Measurements from ENCODE around the gene CXCR1. TPM values are rescaled to one million over a fixed set of nuclear protein-coding genes. Genes with fewer than 3 reads are reported as not detected.

CXCR1 gene
- total and polyA plus RNA-seq, 7 donors = 0.07 to 1.2 (median 0.46) TPM; not detected in 4

- Histone ChIP-seq H3K4me1 (no peaks in the 10 kb centered on the region), H3K9me3 (no peaks in the 10 kb centered on the region), H3K27me3 (no peaks in the 10 kb centered on the region), H3K36me3 (no peaks in the 10 kb centered on the region), H3K27ac (no peak overlapping the region), H3K4me3 (no peak overlapping the region)
- no peak for DNase-seq
- TF ChIP-seq EP300 (IDR thresholded peaks at IDR 0.05) (no peak), POLR2AphosphoS5 (IDR thresholded peaks at IDR 0.05) (no peak), POLR2A (IDR thresholded peaks at IDR 0.05) (no peak), CTCF (IDR thresholded peaks at IDR 0.05) (no peak)
- intact Hi-C loops (cut with DNase I) = no loop called here
Observed at GRCh38 chr2:218146056-218146455, 20.7 kb downstream of the CXCR1 start.

- Histone ChIP-seq H3K4me1 (no peaks in the 10 kb centered on the region), H3K4me3 (no peak overlapping the region), H3K27ac (no peak overlapping the region), H3K27me3 (peaks cover 0 to 5% (median 0%) of the 10 kb centered on the region in 3 donors), H3K9me3 (no peaks in the 10 kb centered on the region), H3K36me3 (no peaks in the 10 kb centered on the region)
- WGBS, 2 donors = 55 to 57% methylated on average over 3 of the region's 3 CpGs
- TF ChIP-seq POLR2A (IDR thresholded peaks at IDR 0.05) (no peak), EP300 (IDR thresholded peaks at IDR 0.05) (no peak), POLR2AphosphoS5 (IDR thresholded peaks at IDR 0.05) (no peak), CTCF (IDR thresholded peaks at IDR 0.05) (no peak)
- peak; percentile 69 for DNase-seq
- intact Hi-C loops (cut with DNase I) = no loop called here
Observed at GRCh38 chr2:218145124-218145523, 21.6 kb downstream of the CXCR1 start.

- no peak for TF ChIP-seq POLR2A (IDR thresholded peaks at IDR 0.05)
- no peak for TF ChIP-seq CTCF (IDR thresholded peaks at IDR 0.05)
- TF ChIP-seq POLR2AphosphoS5 (IDR thresholded peaks at IDR 0.05) = no peak
- TF ChIP-seq EP300 (IDR thresholded peaks at IDR 0.05) = no peak
- no peak overlapping the region for H3K4me3 ChIP-seq
- peaks cover 0 to 11% (median 0%) of the 10 kb centered on the region in 3 donors for H3K27me3 ChIP-seq
- H3K27ac ChIP-seq = no peak overlapping the region
- no peak for DNase-seq
- intact Hi-C loops (cut with DNase I) = no loop called here
- H3K36me3 ChIP-seq = no peaks in the 10 kb centered on the region
- H3K9me3 ChIP-seq = no peaks in the 10 kb centered on the region
- H3K4me1 ChIP-seq = peaks cover 0 to 8% (median 2%) of the 10 kb centered on the region in 4 donors
- WGBS, 2 donors = 62 to 74% methylated on average over 4 of the region's 4 CpGs
Observed at GRCh38 chr2:218138047-218138446, 28.7 kb downstream of the CXCR1 start.

- Histone ChIP-seq H3K9me3 (no peaks in the 10 kb centered on the region), H3K36me3 (no peaks in the 10 kb centered on the region), H3K4me1 (peaks cover 0 to 8% (median 2%) of the 10 kb centered on the region in 4 donors), H3K27ac (no peak overlapping the region), H3K4me3 (no peak overlapping the region), H3K27me3 (peaks cover 0 to 11% (median 0%) of the 10 kb centered on the region in 3 donors)
- no peak for TF ChIP-seq POLR2A (IDR thresholded peaks at IDR 0.05)
- no peak for TF ChIP-seq POLR2AphosphoS5 (IDR thresholded peaks at IDR 0.05)
- TF ChIP-seq CTCF (IDR thresholded peaks at IDR 0.05) = no peak
- no peak for TF ChIP-seq EP300 (IDR thresholded peaks at IDR 0.05)
- intact Hi-C loops (cut with DNase I) = no loop called here
- 27 to 47% methylated on average over 3 of the region's 3 CpGs for WGBS, 2 donors
- DNase-seq = no peak
Observed at GRCh38 chr2:218137514-218137913, 29.2 kb downstream of the CXCR1 start.

- H3K9me3 ChIP-seq = no peaks in the 10 kb centered on the region
- H3K4me3 ChIP-seq = no peak overlapping the region
- no peak overlapping the region for H3K27ac ChIP-seq
- no peaks in the 10 kb centered on the region for H3K4me1 ChIP-seq
- no peaks in the 10 kb centered on the region for H3K36me3 ChIP-seq
- H3K27me3 ChIP-seq = no peaks in the 10 kb centered on the region
- intact Hi-C loops (cut with DNase I) = no loop called here
- TF ChIP-seq EP300 (IDR thresholded peaks at IDR 0.05) (no peak), POLR2A (IDR thresholded peaks at IDR 0.05) (no peak), POLR2AphosphoS5 (IDR thresholded peaks at IDR 0.05) (no peak), CTCF (IDR thresholded peaks at IDR 0.05) (no peak)
- no peak for DNase-seq
Observed at GRCh38 chr2:218130822-218131221, 35.9 kb downstream of the CXCR1 start.

All from sigmoid colon (tissue), 7 donors.